ENCODE measurements around the gene VBP1.

The VBP1 gene

GRCh38 chrX:155263854-155264628, 47.8 kb downstream of the VBP1 start, which contains the start of gene RAB39B (continued):
- TF ChIP-seq ZNF624 (tag by site-specific recombination; IDR thresholded peaks at IDR 0.05), result no peak
- TF ChIP-seq ZNF548 (tag by site-specific recombination; IDR thresholded peaks at IDR 0.05), result no peak
- TF ChIP-seq, protein P1, sequence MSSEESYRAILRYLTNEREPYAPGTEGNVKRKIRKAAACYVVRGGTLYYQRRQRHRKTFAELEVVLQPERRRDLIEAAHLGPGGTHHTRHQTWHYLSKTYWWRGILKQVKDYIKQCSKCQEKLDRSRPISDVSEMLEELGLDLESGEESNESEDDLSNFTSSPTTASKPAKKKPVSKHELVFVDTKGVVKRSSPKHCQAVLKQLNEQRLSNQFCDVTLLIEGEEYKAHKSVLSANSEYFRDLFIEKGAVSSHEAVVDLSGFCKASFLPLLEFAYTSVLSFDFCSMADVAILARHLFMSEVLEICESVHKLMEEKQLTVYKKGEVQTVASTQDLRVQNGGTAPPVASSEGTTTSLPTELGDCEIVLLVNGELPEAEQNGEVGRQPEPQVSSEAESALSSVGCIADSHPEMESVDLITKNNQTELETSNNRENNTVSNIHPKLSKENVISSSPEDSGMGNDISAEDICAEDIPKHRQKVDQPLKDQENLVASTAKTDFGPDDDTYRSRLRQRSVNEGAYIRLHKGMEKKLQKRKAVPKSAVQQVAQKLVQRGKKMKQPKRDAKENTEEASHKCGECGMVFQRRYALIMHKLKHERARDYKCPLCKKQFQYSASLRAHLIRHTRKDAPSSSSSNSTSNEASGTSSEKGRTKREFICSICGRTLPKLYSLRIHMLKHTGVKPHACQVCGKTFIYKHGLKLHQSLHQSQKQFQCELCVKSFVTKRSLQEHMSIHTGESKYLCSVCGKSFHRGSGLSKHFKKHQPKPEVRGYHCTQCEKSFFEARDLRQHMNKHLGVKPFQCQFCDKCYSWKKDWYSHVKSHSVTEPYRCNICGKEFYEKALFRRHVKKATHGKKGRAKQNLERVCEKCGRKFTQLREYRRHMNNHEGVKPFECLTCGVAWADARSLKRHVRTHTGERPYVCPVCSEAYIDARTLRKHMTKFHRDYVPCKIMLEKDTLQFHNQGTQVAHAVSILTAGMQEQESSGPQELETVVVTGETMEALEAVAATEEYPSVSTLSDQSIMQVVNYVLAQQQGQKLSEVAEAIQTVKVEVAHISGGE (tag by site-specific recombination; conservative IDR thresholded peaks at IDR 0.05; ENCODE audit: low read depth), result 0 out of 2 replicates have a peak, but pooled peaks have one; percentile 8
- peak; percentile 47; the same call in 1 of the 2 replicates for TF ChIP-seq ZNF76 (tag by site-specific recombination; IDR thresholded peaks at IDR 0.05; ENCODE audit: borderline replicate concordance, low read depth)
- 0 out of 2 replicates have a peak, but pooled peaks have one; percentile 13 for TF ChIP-seq ZNF843 (tag by site-specific recombination; IDR thresholded peaks at IDR 0.05)
- peak; percentile 66; the same call in 1 of the 2 replicates for TF ChIP-seq YY2 (tag by site-specific recombination; IDR thresholded peaks at IDR 0.05)
- TF ChIP-seq, protein P2, sequence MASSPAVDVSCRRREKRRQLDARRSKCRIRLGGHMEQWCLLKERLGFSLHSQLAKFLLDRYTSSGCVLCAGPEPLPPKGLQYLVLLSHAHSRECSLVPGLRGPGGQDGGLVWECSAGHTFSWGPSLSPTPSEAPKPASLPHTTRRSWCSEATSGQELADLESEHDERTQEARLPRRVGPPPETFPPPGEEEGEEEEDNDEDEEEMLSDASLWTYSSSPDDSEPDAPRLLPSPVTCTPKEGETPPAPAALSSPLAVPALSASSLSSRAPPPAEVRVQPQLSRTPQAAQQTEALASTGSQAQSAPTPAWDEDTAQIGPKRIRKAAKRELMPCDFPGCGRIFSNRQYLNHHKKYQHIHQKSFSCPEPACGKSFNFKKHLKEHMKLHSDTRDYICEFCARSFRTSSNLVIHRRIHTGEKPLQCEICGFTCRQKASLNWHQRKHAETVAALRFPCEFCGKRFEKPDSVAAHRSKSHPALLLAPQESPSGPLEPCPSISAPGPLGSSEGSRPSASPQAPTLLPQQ (tag by site-specific recombination; IDR thresholded peaks at IDR 0.05), result peak; percentile 45; the same call in 1 of the 2 replicates
- no peak for TF ChIP-seq ZNF645 (tag by site-specific recombination; IDR thresholded peaks at IDR 0.05)
- no peak for TF ChIP-seq ZNF121 (tag by site-specific recombination; IDR thresholded peaks at IDR 0.05)

DNA sequence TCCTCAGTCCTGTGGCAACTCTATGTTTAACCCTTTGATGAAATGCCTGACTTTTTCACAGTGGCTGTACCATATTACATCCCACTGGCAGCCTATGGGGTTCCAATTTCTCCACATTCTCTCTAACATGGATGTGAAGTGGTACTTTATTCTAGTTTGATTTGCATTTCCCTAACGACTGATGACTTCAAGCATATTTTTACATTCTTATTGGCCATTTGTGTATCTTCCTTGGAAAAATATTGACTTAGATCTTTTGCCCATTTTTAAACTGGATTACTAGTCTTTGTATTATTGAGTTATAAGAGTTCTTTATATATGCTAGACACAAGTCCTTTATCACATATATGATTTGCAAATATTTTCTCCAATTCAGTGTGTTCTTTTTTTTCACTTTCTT, 50.2 kb downstream of the VBP1 start:
- TF ChIP-seq HIC1 (tag by site-specific recombination; IDR thresholded peaks at IDR 0.05) (no peak), ZNF660 (tag by site-specific recombination; IDR thresholded peaks at IDR 0.05) (no peak), GFI1B (tag by site-specific recombination; IDR thresholded peaks at IDR 0.05) (no peak), ZNF433 (tag by site-specific recombination; IDR thresholded peaks at IDR 0.05; ENCODE audit: low read depth) (no peak), ZNF148 (tag by site-specific recombination; IDR thresholded peaks at IDR 0.05; ENCODE audit: borderline replicate concordance) (no peak), ZNF223 (tag by site-specific recombination; IDR thresholded peaks at IDR 0.05) (no peak), ZNF169 (tag by site-specific recombination; IDR thresholded peaks at IDR 0.05) (no peak), ZFP69B (tag by site-specific recombination; IDR thresholded peaks at IDR 0.05) (no peak), ZNF362 (tag by site-specific recombination; IDR thresholded peaks at IDR 0.05) (no peak), ZNF341 (tag by site-specific recombination; IDR thresholded peaks at IDR 0.05; ENCODE audit: low read depth) (no peak), ZNF112 (tag by site-specific recombination; IDR thresholded peaks at IDR 0.05) (no peak), ZNF514 (tag by site-specific recombination; IDR thresholded peaks at IDR 0.05) (no peak)
- Histone ChIP-seq H3K9me3 (ENCODE audit: control insufficient read depth, insufficient read depth, low read depth, low read length) (no peaks in the 10 kb centered on the region; the same call in 1 of the 2 replicates), H3K4me3 (ENCODE audit: low read depth, low read length) (no peak overlapping the region), H3K36me3 (ENCODE audit: control insufficient read depth in 2 of 2, insufficient read depth in 1 of 2, low read length in 2 of 2) (no peaks in the 10 kb centered on the region), H3K4me1 (ENCODE audit: control insufficient read depth, insufficient read depth, low read length) (no peaks in the 10 kb centered on the region), H3K27ac (ENCODE audit: extremely low read depth, low read depth, low read length) (no peak overlapping the region)
- POLR2A ChIA-PET, result no interaction called here
- CTCF ChIA-PET, result interaction anchor here (1.1 kb wide), 1 partner anchor 14 kb away, joined by 3 read pairs; no protein-coding TSS in a partner anchor
